Right atrium auricular region (tissue), 2 donors: Measurements from ENCODE around the gene DHRS12. TPM values are rescaled to one million over a fixed set of nuclear protein-coding genes. Genes with fewer than 3 reads are reported as not detected.
"Not testable (repeated sequence)": the region's sequence is repeated elsewhere in the genome, so short reads cannot be mapped to it uniquely, and the experiment has no call there.

Source experiments
- DNase-seq: peaks from one replicate; pipeline ENCODE4 v3.0.0-alpha.2; 2019; ENCODE audit warnings: low spot score
- H3K27ac ChIP-seq, 2 donors: fragments of 200-600 bp; sonication (generic); 1 replicate in 1 of 2; 2 replicates in 1 of 2; pipeline ENCODE4 v1.5.1; 2016 to 2019
- H3K27me3 ChIP-seq, 2 donors: fragments of 200-600 bp; sonication (generic); one replicate each; pipeline versions ENCODE4 v1.5.1 to v1.6.0; 2017 to 2019
- H3K36me3 ChIP-seq: fragments of 200-600 bp; sonication (generic); one replicate; pipeline ENCODE4 v1.5.1; 2016
- H3K4me1 ChIP-seq, 2 donors: fragments of 200-600 bp; sonication (generic); one replicate each; pipeline versions ENCODE4 v1.5.1 to v1.6.0; 2017 to 2019
- H3K4me3 ChIP-seq, 2 donors: fragments of 200-600 bp; sonication (generic); 1 replicate in 1 of 2; 2 replicates in 1 of 2; pipeline ENCODE4 v1.5.1; 2017 to 2019; ENCODE audit warnings: mild to moderate bottlenecking in 1 of 2, moderate library complexity in 1 of 2
- H3K9me3 ChIP-seq, 2 donors: fragments of 200-600 bp; sonication (generic); one replicate each; pipeline ENCODE4 v1.5.1; 2019
- total RNA-seq, 2 donors: library from RNA; depleted of rRNA; stranded (reverse); fragments of >200 nt; gene quantifications; one replicate each; pipeline ENCODE4 v1.1.0, GENCODE V29; 2016
- TF ChIP-seq, protein P1 (sequence below), 2 donors: fragments of 200-600 bp; sonication (generic); IDR thresholded peaks; one replicate each; pipeline ENCODE4 v1.5.1; 2019; ENCODE audit warnings: antibody characterized with exemption in 2 of 2

The DHRS12 gene
- total RNA-seq, 2 donors from 2014 or later: 9.6 to 10.1 TPM

DNA sequence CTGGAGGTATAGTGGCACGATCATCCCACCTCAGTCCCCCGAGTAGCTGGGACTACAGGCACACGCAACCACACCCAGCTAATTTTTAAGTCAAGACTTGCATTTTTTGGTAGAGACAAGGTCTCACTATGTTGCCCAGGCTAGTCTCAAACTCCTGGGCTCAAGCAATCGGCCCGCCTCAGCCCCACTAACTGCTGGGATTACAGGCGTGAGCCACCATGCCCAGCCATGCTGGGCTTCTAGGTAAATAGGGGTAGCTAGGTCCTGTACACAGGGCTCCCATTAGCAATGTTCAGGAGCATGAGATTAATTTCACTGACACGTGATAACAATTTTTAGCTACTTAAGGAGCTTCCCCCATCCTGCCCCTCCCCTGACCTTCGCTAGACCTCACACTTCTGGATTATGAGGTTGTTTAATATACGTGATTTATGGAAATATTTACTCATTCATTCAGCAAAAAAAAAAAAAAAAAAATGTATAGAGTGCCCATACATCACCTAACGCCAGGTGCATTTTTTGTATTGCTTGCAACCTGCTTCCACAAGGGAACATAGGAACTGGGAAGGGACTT, 21.8 kb upstream of the DHRS12 start:
- TF ChIP-seq, protein P1, sequence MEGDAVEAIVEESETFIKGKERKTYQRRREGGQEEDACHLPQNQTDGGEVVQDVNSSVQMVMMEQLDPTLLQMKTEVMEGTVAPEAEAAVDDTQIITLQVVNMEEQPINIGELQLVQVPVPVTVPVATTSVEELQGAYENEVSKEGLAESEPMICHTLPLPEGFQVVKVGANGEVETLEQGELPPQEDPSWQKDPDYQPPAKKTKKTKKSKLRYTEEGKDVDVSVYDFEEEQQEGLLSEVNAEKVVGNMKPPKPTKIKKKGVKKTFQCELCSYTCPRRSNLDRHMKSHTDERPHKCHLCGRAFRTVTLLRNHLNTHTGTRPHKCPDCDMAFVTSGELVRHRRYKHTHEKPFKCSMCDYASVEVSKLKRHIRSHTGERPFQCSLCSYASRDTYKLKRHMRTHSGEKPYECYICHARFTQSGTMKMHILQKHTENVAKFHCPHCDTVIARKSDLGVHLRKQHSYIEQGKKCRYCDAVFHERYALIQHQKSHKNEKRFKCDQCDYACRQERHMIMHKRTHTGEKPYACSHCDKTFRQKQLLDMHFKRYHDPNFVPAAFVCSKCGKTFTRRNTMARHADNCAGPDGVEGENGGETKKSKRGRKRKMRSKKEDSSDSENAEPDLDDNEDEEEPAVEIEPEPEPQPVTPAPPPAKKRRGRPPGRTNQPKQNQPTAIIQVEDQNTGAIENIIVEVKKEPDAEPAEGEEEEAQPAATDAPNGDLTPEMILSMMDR (IDR thresholded peaks at IDR 0.05): no peak

DNA sequence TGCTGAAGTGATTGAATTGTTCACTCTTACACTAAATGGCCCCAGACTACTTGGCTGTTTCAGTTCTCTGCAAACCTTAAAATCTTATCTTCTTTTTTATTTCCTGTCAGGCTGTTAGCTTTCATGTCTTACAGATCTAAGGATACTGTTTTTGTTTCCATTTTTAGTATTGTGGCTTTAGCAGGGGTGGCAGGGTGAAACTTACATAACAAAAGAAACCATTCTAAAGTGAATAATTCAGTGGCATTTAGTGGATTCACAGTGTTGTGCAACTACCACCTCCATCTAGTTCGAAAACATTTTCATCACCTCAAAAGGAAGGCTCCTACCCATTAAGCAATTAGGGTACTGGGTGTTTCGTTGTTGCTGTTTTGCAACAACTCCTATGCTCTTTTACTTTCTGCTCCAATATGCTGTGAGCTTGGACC, 21.2 kb upstream of the DHRS12 start:
- Histone ChIP-seq H3K9me3 (no peaks in the 10 kb centered on the region), H3K4me3 (no peak overlapping the region), H3K27ac (peak overlapping the region; percentile 41 to 72), H3K36me3 (no peaks in the 10 kb centered on the region), H3K27me3 (no peaks in the 10 kb centered on the region), H3K4me1 (peaks cover 0 to 53% of the 10 kb centered on the region in 2 donors)
- TF ChIP-seq, protein P1 (IDR thresholded peaks at IDR 0.05): no peak
- DNase-seq: no peak

More for the DNA sequence above, 21.8 kb upstream of the DHRS12 start:
- no peak overlapping the region for H3K4me3 ChIP-seq
- H3K36me3 ChIP-seq: no peaks in the 10 kb centered on the region
- no peaks in the 10 kb centered on the region for H3K9me3 ChIP-seq
- DNase-seq: no peak
- peak overlapping the region; percentile 72 to 86 for H3K27ac ChIP-seq
- H3K27me3 ChIP-seq: no peaks in the 10 kb centered on the region
- H3K4me1 ChIP-seq: peaks cover 0 to 53% of the 10 kb centered on the region in 2 donors

DNA sequence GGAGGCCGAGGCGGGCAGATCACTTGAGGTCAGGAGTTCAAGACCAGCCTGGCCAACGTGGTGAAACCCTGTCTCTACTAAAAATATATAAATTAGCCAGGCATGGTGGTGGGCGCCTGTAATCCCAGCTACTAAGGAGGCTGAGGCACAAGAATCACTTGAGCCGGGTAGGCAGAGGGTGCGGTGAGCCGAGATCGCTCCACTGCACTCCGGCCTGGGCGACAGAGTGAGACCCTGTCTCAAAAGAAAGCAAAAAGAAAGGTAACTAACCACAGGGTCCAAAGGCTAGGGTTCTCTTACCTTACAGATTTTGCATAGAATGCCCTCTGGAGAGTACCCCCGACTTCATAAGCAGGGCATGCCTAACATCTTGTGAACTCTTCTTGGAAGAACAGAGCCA, 20.7 kb upstream of the DHRS12 start:
- DNase-seq, H3K36me3 ChIP-seq, H3K27me3 ChIP-seq, H3K9me3 ChIP-seq, H3K4me3 ChIP-seq: not testable (repeated sequence)
- peaks cover 0 to 53% of the 10 kb centered on the region in 2 donors for H3K4me1 ChIP-seq
- H3K27ac ChIP-seq: peak overlapping the region; percentile 41 to 72

DNA sequence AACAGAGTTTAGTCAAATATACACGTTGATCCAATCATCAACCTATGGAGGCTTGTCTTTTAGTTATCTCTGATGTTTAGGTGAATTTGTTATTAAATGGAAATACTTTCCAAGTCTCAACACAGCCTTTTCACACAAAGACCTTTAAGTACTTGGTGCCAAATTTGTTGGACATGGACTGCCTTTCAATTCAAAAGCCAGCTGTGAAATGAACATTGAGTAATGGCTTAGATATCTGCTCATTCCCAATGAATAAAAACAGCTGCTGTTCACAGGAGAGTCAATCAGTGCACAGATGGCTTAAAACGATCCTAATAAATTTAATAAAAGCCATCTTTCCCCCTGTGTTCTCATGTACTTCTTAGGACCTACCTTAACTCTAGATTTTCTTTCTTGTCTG, 19.9 kb upstream of the DHRS12 start:
- peaks cover 0 to 60% of the 10 kb centered on the region in 2 donors for H3K4me1 ChIP-seq
- H3K36me3 ChIP-seq: no peaks in the 10 kb centered on the region
- TF ChIP-seq, protein P1 (IDR thresholded peaks at IDR 0.05): no peak
- H3K27ac ChIP-seq: peak overlapping the region in 1 of 2 donors; percentile 27
- no peaks in the 10 kb centered on the region for H3K9me3 ChIP-seq
- H3K27me3 ChIP-seq: no peaks in the 10 kb centered on the region
- H3K4me3 ChIP-seq: no peak overlapping the region
- no peak for DNase-seq

DNA sequence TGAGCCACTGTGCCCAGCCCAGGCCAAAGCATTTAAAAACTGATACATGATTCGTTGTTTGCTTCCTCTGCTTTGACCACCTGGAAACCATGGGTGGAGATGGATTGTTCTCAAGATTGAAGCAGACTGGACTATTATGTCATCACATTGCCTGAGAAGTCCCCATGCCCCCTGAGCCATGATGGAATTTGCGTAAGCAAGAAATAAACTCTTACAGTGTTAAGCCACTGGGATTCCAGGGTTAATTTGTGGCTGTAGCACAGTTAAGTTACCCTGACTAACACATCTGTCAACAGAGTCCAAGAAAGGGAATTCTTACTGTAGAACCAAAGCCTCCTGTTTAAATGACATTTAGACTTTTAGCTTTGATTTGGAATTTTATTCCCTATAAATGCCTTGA, 19.4 kb upstream of the DHRS12 start:
- DNase-seq: no peak
- Histone ChIP-seq H3K4me3 (no peak overlapping the region), H3K27me3 (no peaks in the 10 kb centered on the region), H3K9me3 (no peaks in the 10 kb centered on the region), H3K36me3 (no peaks in the 10 kb centered on the region), H3K4me1 (peaks cover 0 to 62% of the 10 kb centered on the region in 2 donors), H3K27ac (peak overlapping the region in 1 of 2 donors; percentile 27)
- TF ChIP-seq, protein P1 (IDR thresholded peaks at IDR 0.05): no peak

DNA sequence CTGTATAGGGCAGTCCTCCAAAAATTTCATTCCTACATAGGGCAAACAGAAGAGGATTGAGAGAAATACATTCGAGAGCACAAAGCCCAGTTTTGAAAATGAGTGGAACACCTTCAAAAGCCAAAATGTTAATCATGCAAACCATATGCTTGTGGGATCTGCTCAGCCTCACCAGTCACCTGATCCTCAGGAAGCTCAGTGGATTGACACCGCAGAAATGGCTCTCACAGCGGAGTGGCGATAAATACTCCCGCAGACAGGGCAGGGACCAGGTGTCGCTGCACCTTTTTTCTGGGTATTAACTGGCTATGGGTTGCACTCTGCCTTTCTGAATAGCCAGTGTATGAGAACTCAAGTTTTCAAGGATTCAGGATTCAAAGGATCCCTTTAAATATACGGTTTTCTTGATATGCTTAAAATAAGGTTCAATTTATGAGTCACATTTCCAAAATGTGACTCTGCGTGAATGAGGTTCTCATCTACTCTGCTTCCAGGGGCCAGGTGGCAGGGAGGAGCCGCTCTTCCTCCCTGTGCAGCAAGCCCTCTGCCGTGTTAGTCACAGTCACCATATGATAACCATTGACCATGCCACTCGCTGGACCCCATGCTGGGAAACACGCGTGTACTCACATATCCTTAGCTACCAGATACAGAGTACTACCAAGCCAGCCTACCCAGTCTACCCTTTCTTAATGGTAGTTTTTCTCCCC, 18.3 kb upstream of the DHRS12 start:
- H3K4me1 ChIP-seq: peaks cover 0 to 52% of the 10 kb centered on the region in 2 donors
- H3K4me3 ChIP-seq: no peak overlapping the region
- H3K27me3 ChIP-seq: no peaks in the 10 kb centered on the region
- H3K36me3 ChIP-seq: no peaks in the 10 kb centered on the region
- H3K9me3 ChIP-seq: no peaks in the 10 kb centered on the region
- no peak overlapping the region for H3K27ac ChIP-seq
- TF ChIP-seq, protein P1 (IDR thresholded peaks at IDR 0.05): no peak
- DNase-seq: no peak
